ENCODE data around the gene KRTAP2-2. TPM values are rescaled to one million over a fixed set of nuclear protein-coding genes. Genes with fewer than 3 reads are reported as not detected.
"Not testable (repeated sequence)": the region's sequence is repeated elsewhere in the genome, so short reads cannot be mapped to it uniquely, and the experiment has no call there.

The KRTAP2-2 gene
- polyA plus RNA-seq, 6 donors from 2014 or later: not detected

DNA sequence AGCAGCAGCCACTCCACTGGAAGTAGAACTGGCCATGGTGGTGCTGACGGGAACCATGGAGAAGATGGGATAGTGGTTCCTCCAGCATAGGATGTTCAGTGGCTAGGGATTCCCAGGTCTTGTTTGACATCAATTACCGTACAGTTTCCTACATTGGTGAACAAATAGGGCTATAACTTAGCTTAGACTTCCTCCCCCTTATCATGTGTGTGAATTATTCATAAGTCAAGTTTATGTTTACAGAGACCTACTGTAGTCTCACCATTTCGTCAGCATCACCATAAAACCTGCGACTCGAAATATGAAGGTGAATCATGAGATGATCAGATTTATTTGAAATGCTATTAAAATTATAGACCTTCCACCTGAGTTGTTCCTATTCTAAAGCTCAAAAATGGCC, 3.7 kb upstream of the KRTAP2-2 start:
- ATAC-seq (ENCODE audit: low read depth in 2 of 2) (no peak), DNase-seq (no peak)
- no peak overlapping the region for H3K4me3 Mint-ChIP-seq
- peaks cover 0 to 14% of the 10 kb centered on the region in 2 donors for H3K36me3 Mint-ChIP-seq
- H3K4me1 Mint-ChIP-seq: peaks cover 0 to 5% (median 0%) of the 10 kb centered on the region in 3 donors
- peaks cover 0 to 9% (median 4%) of the 10 kb centered on the region in 7 donors for H3K9me3 Mint-ChIP-seq
- no peak overlapping the region for H3K27ac Mint-ChIP-seq
- peaks cover 39 to 53% (median 40%) of the 10 kb centered on the region in 3 donors for H3K27me3 Mint-ChIP-seq

GRCh38 chr17:41057547-41057946, 2.5 kb upstream of the KRTAP2-2 start:
- Mint-ChIP-seq H3K9me3 (peaks cover 0 to 10% (median 4%) of the 10 kb centered on the region in 7 donors), H3K36me3 (peaks cover 0 to 14% of the 10 kb centered on the region in 2 donors), H3K27ac (no peak overlapping the region), H3K4me3 (no peak overlapping the region), H3K27me3 (peaks cover 39 to 53% (median 41%) of the 10 kb centered on the region in 3 donors), H3K4me1 (peaks cover 0 to 5% (median 0%) of the 10 kb centered on the region in 3 donors)
- no peak for DNase-seq
- no peak for ATAC-seq (ENCODE audit: low read depth in 2 of 2)

GRCh38 chr17:41054556-41054955, 474 bp downstream of the KRTAP2-2 start:
- H3K4me1 Mint-ChIP-seq; H3K9me3 Mint-ChIP-seq; ATAC-seq (ENCODE audit: low read depth in 2 of 2); H3K4me3 Mint-ChIP-seq; DNase-seq: not testable (repeated sequence)
- Mint-ChIP-seq H3K27me3 (peaks cover 23 to 35% (median 25%) of the 10 kb centered on the region in 3 donors), H3K27ac (peak overlapping the region in 1 of 6 donors; percentile 13), H3K36me3 (peaks cover 0 to 13% of the 10 kb centered on the region in 2 donors)

- Mint-ChIP-seq H3K9me3 (peaks cover 0 to 10% (median 4%) of the 10 kb centered on the region in 7 donors), H3K4me1 (peaks cover 0 to 1% (median 0%) of the 10 kb centered on the region in 3 donors), H3K27me3 (peaks cover 18 to 30% (median 21%) of the 10 kb centered on the region in 3 donors), H3K36me3 (peaks cover 0 to 8% of the 10 kb centered on the region in 2 donors), H3K27ac (no peak overlapping the region), H3K4me3 (no peak overlapping the region)
- no peak for DNase-seq
- no peak for ATAC-seq (ENCODE audit: low read depth in 2 of 2)
Measured at GRCh38 chr17:41054025-41054424, 1.0 kb downstream of the KRTAP2-2 start.

DNA sequence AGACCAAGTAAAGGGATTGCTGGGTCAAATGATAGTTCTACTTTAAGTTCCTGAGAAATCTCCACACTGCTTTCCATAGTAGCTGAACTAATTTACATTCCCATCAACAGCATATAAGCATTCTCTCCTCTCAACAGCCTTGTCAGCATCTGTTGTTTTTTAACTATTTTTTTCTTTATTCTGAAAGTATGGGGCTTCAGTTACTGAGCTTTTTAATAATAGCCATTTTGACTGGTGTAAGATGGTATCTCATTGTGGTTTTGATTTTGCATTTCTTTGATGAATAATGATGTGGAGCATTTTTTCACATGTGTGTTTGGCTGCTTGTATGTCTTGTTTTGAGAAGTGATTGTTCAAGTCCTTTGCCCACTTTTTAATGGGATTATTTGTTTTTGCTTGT, 2.5 kb downstream of the KRTAP2-2 start:
- Mint-ChIP-seq H3K4me3 (no peak overlapping the region), H3K9me3 (peaks cover 0 to 10% (median under 1%) of the 10 kb centered on the region in 7 donors), H3K27me3 (peaks cover 12 to 29% (median 15%) of the 10 kb centered on the region in 3 donors), H3K36me3 (peaks cover 0 to 3% of the 10 kb centered on the region in 2 donors), H3K27ac (no peak overlapping the region), H3K4me1 (peaks cover 0 to 4% (median 0%) of the 10 kb centered on the region in 3 donors)
- DNase-seq: no peak
- ATAC-seq (ENCODE audit: low read depth in 2 of 2): no peak

- ATAC-seq (ENCODE audit: low read depth in 2 of 2): no peak
- no peak for DNase-seq
- H3K4me3 Mint-ChIP-seq: no peak overlapping the region
- peaks cover 0 to 1% of the 10 kb centered on the region in 2 donors for H3K36me3 Mint-ChIP-seq
- H3K27me3 Mint-ChIP-seq: peaks cover 18 to 41% (median 25%) of the 10 kb centered on the region in 3 donors
- H3K9me3 Mint-ChIP-seq: peaks cover 0 to 6% (median 2%) of the 10 kb centered on the region in 7 donors
- peaks cover 0 to 8% (median 5%) of the 10 kb centered on the region in 3 donors for H3K4me1 Mint-ChIP-seq
- no peak overlapping the region for H3K27ac Mint-ChIP-seq
Measured at GRCh38 chr17:41049110-41049509, 5.9 kb downstream of the KRTAP2-2 start.

DNA sequence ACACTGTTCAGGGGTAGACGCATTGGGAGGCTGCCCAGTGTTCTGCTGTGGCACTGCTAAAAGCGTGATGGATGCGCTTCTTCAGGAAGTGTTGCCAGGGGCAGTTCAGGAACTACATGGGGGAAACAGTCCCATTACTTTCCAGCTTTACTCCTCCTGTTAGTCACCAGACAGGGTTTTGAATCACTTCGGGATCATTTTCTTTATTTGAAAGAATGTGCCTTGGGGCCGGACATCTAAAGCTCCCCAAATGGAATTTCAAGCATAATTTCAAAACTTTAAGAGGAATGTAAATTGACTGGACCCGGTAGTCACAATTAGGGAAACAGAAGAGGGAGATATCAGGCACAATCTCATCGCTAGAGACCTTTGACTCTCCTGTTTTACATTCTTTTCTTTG, 6.6 kb downstream of the KRTAP2-2 start:
- Mint-ChIP-seq H3K36me3 (peaks cover 0 to 8% of the 10 kb centered on the region in 2 donors), H3K9me3 (peaks cover 3 to 9% (median 5%) of the 10 kb centered on the region in 7 donors), H3K4me1 (peaks cover 0 to 8% (median 5%) of the 10 kb centered on the region in 3 donors), H3K27ac (no peak overlapping the region), H3K4me3 (no peak overlapping the region), H3K27me3 (peaks cover 17 to 41% (median 23%) of the 10 kb centered on the region in 3 donors)
- ATAC-seq (ENCODE audit: low read depth in 2 of 2): no peak
- DNase-seq: no peak

GRCh38 chr17:41046735-41047465, 8.1 kb downstream of the KRTAP2-2 start, which contains the start of gene KRTAP2-1:
TSS of gene KRTAP2-1 (minus strand) at chr17:41047316. CDS start at chr17:41047267, 49 bp downstream.
- H3K27ac Mint-ChIP-seq; H3K4me1 Mint-ChIP-seq; DNase-seq; ATAC-seq (ENCODE audit: low read depth in 2 of 2): not testable (repeated sequence)
- Mint-ChIP-seq H3K4me3 (peak within 1 kb of the TSS in 3 of 8 donors; percentile 25 to 71 (median 49)), H3K27me3 (peaks cover 17 to 41% (median 17%) of the 10 kb centered on the region in 3 donors), H3K36me3 (peaks cover 0 to 11% of the 10 kb centered on the region in 2 donors), H3K9me3 (peaks cover 5 to 24% (median 14%) of the 10 kb centered on the region in 7 donors)

DNA sequence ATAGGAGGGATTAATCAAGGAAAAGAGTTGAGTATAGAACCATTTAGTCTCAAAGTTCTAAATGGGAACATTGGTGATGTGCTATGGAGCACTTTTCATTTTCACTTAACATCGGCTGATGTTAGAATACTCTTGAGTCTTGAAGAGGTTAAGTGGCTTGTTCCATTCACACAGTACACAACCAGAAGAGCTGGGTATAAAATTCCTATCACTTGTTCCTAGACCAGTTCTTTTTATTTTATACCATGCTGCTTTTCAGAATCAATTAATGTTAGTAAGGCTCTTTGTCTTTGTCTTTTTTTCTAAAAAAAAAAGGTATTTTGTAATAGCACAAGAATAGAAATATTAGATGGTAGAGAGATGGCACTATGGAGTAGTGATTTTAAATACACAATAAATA, 12.1 kb downstream of the KRTAP2-2 start:
- Mint-ChIP-seq H3K9me3 (peaks cover 5 to 24% (median 14%) of the 10 kb centered on the region in 7 donors), H3K4me1 (peaks cover 0 to 5% (median 4%) of the 10 kb centered on the region in 3 donors), H3K27ac (no peak overlapping the region), H3K27me3 (peaks cover 21 to 36% (median 23%) of the 10 kb centered on the region in 3 donors), H3K4me3 (no peak overlapping the region), H3K36me3 (peaks cover 0 to 11% of the 10 kb centered on the region in 2 donors)
- DNase-seq (no peak), ATAC-seq (ENCODE audit: low read depth in 2 of 2) (no peak)

GRCh38 chr17:41040783-41041571, 14.1 kb downstream of the KRTAP2-2 start, which contains the start of gene KRTAP1-1:
TSS of gene KRTAP1-1 (minus strand) at chr17:41041450. CDS start at chr17:41041397, 53 bp downstream.
- Mint-ChIP-seq H3K27me3 (peaks cover 12 to 35% (median 17%) of the 10 kb centered on the region in 3 donors), H3K9me3 (peaks cover 5 to 24% (median 14%) of the 10 kb centered on the region in 7 donors), H3K36me3 (peaks cover 0 to 11% of the 10 kb centered on the region in 2 donors)
- DNase-seq; H3K4me3 Mint-ChIP-seq; H3K4me1 Mint-ChIP-seq; ATAC-seq (ENCODE audit: low read depth in 2 of 2); H3K27ac Mint-ChIP-seq: not testable (repeated sequence)

GRCh38 chr17:41037853-41038350, 17.1 kb downstream of the KRTAP2-2 start:
- H3K27ac Mint-ChIP-seq: peak overlapping the region in 1 of 6 donors; percentile 25
- ATAC-seq (ENCODE audit: low read depth in 2 of 2) (no peak), DNase-seq (no peak)
- peaks cover 10 to 27% (median 16%) of the 10 kb centered on the region in 3 donors for H3K27me3 Mint-ChIP-seq
- no peaks in the 10 kb centered on the region for H3K36me3 Mint-ChIP-seq
- H3K9me3 Mint-ChIP-seq: peaks cover 0 to 9% (median 6%) of the 10 kb centered on the region in 7 donors
- H3K4me3 Mint-ChIP-seq: no peak overlapping the region
- peaks cover 0 to 4% (median 0%) of the 10 kb centered on the region in 3 donors for H3K4me1 Mint-ChIP-seq

DNA sequence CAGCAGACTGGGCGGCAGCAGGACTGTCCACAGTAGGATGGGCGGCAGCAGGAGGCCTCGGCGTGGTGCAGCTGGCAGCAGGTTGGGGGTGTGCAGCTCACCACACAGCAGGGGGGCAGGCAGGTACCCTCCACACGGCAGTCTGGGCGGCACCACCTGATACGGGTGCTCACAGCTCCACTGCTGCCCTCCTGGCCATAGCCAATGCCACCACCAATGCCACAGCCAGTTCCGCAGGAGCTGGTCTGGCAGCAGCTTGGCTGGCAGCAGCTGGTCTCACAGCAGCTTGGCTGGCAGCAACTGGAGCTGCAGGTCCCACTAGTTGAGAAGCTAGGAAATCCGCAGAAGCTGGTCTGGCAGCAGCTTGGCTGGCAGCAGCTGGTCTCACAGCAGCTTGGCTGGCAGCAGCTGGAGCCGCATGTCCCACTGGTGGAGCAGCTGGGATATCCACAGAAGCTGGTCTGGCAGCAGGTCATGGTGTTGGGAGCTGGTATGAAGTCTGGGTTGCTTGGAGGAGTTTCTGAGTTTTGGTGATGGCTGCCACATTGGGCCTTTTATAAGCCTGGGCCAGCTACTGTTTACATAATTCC, 20.6 kb downstream of the KRTAP2-2 start, which contains the start of gene KRTAP1-3:
Gene KRTAP1-3, minus strand, starts transcription at position 529 of the 590 bp plus-strand sequence. Its CDS starts 53 bp downstream, at position 476.
- H3K36me3 Mint-ChIP-seq; H3K4me3 Mint-ChIP-seq; DNase-seq; H3K4me1 Mint-ChIP-seq; H3K9me3 Mint-ChIP-seq; ATAC-seq (ENCODE audit: low read depth in 2 of 2): not testable (repeated sequence)
- Mint-ChIP-seq H3K27ac (peak within 1 kb of the TSS in 2 of 6 donors; percentile 76 to 78), H3K27me3 (peaks cover 6 to 26% (median 12%) of the 10 kb centered on the region in 3 donors)
